DMS114 treated with DMSO at 0.1 percent for 48 hours (cell line): ENCODE results near the gene DEPP1.

Experiments used
- DNase-seq: peaks from one replicate; lab custom pipeline; 2025; ENCODE audit not compliant: unreplicated experiment; lab: John Stamatoyannopoulos, UW

DEPP1 gene

GRCh38 chr10:44934416-44935200, 44.0 kb downstream of the DEPP1 start:
- DNase-seq, result no peak

- DNase-seq, result no peak
Measured at GRCh38 chr10:44933451-44934321, 44.9 kb downstream of the DEPP1 start.

- DNase-seq, result peak; percentile 56
Measured at GRCh38 chr10:44932517-44933450, 45.8 kb downstream of the DEPP1 start.

GRCh38 chr10:44931621-44932516, 46.7 kb downstream of the DEPP1 start:
- no peak for DNase-seq

- no peak for DNase-seq
Measured at GRCh38 chr10:44930904-44931620, 47.5 kb downstream of the DEPP1 start.

GRCh38 chr10:44929356-44930255, 49.0 kb downstream of the DEPP1 start:
- DNase-seq, result no peak

GRCh38 chr10:44928462-44928861, 50.1 kb downstream of the DEPP1 start:
- DNase-seq, result no peak

GRCh38 chr10:44927352-44927751, 51.3 kb downstream of the DEPP1 start:
- no peak for DNase-seq

GRCh38 chr10:44926751-44927351, 51.8 kb downstream of the DEPP1 start:
- no peak for DNase-seq
